ENCODE measurements around the gene BHLHE41. TPM values are rescaled to one million over a fixed set of nuclear protein-coding genes. Genes with fewer than 3 reads are reported as not detected.

The BHLHE41 gene
- total and polyA plus RNA-seq, 2 of the 4 experiments (the other 2 are of a cell fraction): 0.72 to 3.8 TPM

DNA sequence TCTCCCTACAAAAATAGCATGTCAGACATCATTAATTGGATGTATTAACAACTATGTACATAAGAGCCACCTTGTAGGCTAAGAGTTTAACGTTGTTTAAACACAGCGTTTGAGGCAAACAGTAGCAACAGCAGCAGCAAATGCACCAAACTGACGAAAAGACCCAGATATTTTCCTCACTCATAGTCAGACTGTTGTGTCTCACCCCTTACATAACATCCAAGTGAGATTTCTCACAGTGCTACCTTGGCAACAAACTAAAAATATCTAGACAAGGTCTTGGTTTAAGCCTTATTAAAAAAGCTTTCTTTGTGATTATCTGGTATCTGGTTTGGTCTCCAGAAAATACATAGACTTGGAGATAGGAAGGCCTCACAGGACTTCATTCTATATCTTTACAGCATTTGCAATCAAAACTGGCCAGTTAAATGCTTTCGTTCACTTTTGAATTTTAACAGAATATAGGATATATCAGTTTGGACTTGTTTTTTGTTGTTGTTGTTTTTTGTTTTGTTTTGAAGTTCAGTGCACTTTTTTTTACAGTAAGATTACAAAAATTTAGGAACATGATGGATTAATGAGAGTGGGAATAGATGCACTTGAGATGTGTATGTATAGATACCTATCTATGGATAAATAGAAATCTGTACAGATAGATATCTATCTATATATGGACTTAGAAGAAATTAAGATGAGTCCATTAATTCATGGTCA is 4.1 kb downstream of the BHLHE41 start:
- no peak for ATAC-seq (ENCODE audit: low read depth)
- Histone ChIP-seq H3K23ac (ENCODE audit: low read depth, low read length) (0 out of 2 replicates have a peak overlapping the region, but pooled peaks have one; percentile 18), H2BK20ac (ENCODE audit: low read depth, low read length) (no peak overlapping the region), H4K20me1 (ENCODE audit: insufficient read depth, low read length) (no peaks in the 10 kb centered on the region), H3K4me2 (ENCODE audit: low read depth, low read length) (no peak overlapping the region), H3K4me1 (ENCODE audit: control insufficient read depth, insufficient read depth, low read length) (no peaks in the 10 kb centered on the region), H2BK5ac (ENCODE audit: low read depth, low read length, poor library complexity, severe bottlenecking) (no peak overlapping the region), H4K8ac (ENCODE audit: low read depth in 2 of 2, low read length in 2 of 2) (no peak overlapping the region), H3K9ac (ENCODE audit: low read depth, low read length) (no peak overlapping the region), H2BK15ac (ENCODE audit: low read depth, low read length) (no peak overlapping the region), H3K27ac (ENCODE audit: insufficient read depth, low read length) (no peak overlapping the region), H4K5ac (ENCODE audit: low read depth, low read length) (no peak overlapping the region), H2BK120ac (ENCODE audit: low read depth, low read length) (no peak overlapping the region), H3K4ac (ENCODE audit: low read depth, low read length) (no peak overlapping the region), H3K9me1 (ENCODE audit: insufficient read depth, low read length) (no peaks in the 10 kb centered on the region), H2AFZ (replicated peaks; ENCODE audit: low read length, poor library complexity) (no peak overlapping the region), H3K27me3 (ENCODE audit: control insufficient read depth, insufficient read depth, low read length) (peaks cover 6% of the 10 kb centered on the region), H3K18ac (ENCODE audit: low read depth, low read length) (no peak overlapping the region), H3K9me3 (ENCODE audit: control insufficient read depth, insufficient read depth, low read length) (no peaks in the 10 kb centered on the region), H3K4me3 (ENCODE audit: insufficient read depth, low read depth, low read length) (no peak overlapping the region), H3K79me1 (ENCODE audit: low read depth in 1 of 2, low read length in 2 of 2) (no peaks in the 10 kb centered on the region), H2AK9ac (replicated peaks; ENCODE audit: low read depth, low read length, poor library complexity) (no peak overlapping the region), H3K56ac (ENCODE audit: extremely low read depth, insufficient read depth, low read length) (no peak overlapping the region), H4K91ac (ENCODE audit: insufficient read depth, low read depth, low read length) (no peak overlapping the region), H2AK5ac (ENCODE audit: low read depth, low read length) (no peak overlapping the region), H3K14ac (replicated peaks; ENCODE audit: low read depth, low read length) (no peak overlapping the region), H3K36me3 (ENCODE audit: control insufficient read depth, insufficient read depth, low read length) (no peaks in the 10 kb centered on the region)
- intact Hi-C loops (cut with micrococcal nuclease) (loop anchor here (1.0 to 5.0 kb wide), 2 partner anchors 107 to 154 kb away; no protein-coding TSS in a partner anchor), in situ Hi-C loops (cut with MboI; ENCODE audit: low sequenced_read_pairs) (loop anchor here (10.0 kb wide), 1 partner anchor 534 kb away; no protein-coding TSS in a partner anchor), dilution Hi-C loops (cut with HindIII; ENCODE audit: low sequenced_read_pairs, unreplicated experiment) (no loop called here)
- TF ChIP-seq RFX5 (IDR thresholded peaks at IDR 0.05; ENCODE audit: low read depth, low read length) (no peak), RCOR1 (IDR thresholded peaks at IDR 0.05; ENCODE audit: insufficient replicate concordance, low read length) (no peak), BHLHE40 (IDR thresholded peaks at IDR 0.05; ENCODE audit: low read depth, low read length) (no peak), SMC3 (IDR thresholded peaks at IDR 0.05; ENCODE audit: low read depth, low read length) (no peak), MAFK (IDR thresholded peaks at IDR 0.05; ENCODE audit: low read depth, low read length) (no peak), POLR2A (IDR thresholded peaks at IDR 0.05; ENCODE audit: low read depth, low read length) (no peak), CHD1 (IDR thresholded peaks at IDR 0.05; ENCODE audit: low read depth, low read length) (no peak), NFE2L2 (IDR thresholded peaks at IDR 0.05; ENCODE audit: low read depth, low read length) (no peak), RAD21 (IDR thresholded peaks at IDR 0.05; ENCODE audit: low read length) (no peak), MAZ (IDR thresholded peaks at IDR 0.05; ENCODE audit: borderline replicate concordance, low read depth, low read length) (no peak)
- TF ChIP-seq, protein P1, sequence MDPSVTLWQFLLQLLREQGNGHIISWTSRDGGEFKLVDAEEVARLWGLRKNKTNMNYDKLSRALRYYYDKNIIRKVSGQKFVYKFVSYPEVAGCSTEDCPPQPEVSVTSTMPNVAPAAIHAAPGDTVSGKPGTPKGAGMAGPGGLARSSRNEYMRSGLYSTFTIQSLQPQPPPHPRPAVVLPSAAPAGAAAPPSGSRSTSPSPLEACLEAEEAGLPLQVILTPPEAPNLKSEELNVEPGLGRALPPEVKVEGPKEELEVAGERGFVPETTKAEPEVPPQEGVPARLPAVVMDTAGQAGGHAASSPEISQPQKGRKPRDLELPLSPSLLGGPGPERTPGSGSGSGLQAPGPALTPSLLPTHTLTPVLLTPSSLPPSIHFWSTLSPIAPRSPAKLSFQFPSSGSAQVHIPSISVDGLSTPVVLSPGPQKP (IDR thresholded peaks at IDR 0.05; ENCODE audit: borderline replicate concordance, low read depth, low read length): no peak
- TF ChIP-seq, protein P2, sequence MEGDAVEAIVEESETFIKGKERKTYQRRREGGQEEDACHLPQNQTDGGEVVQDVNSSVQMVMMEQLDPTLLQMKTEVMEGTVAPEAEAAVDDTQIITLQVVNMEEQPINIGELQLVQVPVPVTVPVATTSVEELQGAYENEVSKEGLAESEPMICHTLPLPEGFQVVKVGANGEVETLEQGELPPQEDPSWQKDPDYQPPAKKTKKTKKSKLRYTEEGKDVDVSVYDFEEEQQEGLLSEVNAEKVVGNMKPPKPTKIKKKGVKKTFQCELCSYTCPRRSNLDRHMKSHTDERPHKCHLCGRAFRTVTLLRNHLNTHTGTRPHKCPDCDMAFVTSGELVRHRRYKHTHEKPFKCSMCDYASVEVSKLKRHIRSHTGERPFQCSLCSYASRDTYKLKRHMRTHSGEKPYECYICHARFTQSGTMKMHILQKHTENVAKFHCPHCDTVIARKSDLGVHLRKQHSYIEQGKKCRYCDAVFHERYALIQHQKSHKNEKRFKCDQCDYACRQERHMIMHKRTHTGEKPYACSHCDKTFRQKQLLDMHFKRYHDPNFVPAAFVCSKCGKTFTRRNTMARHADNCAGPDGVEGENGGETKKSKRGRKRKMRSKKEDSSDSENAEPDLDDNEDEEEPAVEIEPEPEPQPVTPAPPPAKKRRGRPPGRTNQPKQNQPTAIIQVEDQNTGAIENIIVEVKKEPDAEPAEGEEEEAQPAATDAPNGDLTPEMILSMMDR (conservative IDR thresholded peaks at IDR 0.05; ENCODE audit: low read depth, low read length): no peak
- WGBS, 2 experiments (ENCODE audit: extremely low coverage in 2 of 2, insufficient read length in 1 of 2): no CpG with 5 or more reads among the region's 4 CpGs
- ChIA-PET CTCF (interaction anchor here (0.6 to 3.0 kb wide), 4 partner anchors 11 to 531 kb away, joined by 3 to 12 read pairs (median 5); no protein-coding TSS in a partner anchor), POLR2A (ENCODE audit: unreplicated experiment) (no interaction called here)
- no TSS peak for BruUV-seq (replicated peaks)
- DNase-seq: no peak
